ENCODE results near the gene FEZF2.

Gene FEZF2

GRCh38 chr3:62372621-62373041 lies 719 bp downstream of the FEZF2 start:
- no peak for DNase-seq

- no peak for DNase-seq
Measured at GRCh38 chr3:62371720-62372591, 1.4 kb downstream of the FEZF2 start.

- DNase-seq = no peak
Measured at GRCh38 chr3:62370858-62371719, 2.3 kb downstream of the FEZF2 start.

- DNase-seq = no peak
Measured at GRCh38 chr3:62370112-62370857, 3.1 kb downstream of the FEZF2 start.

- DNase-seq = no peak
Measured at GRCh38 chr3:62369476-62369743, 3.9 kb downstream of the FEZF2 start.

GRCh38 chr3:62368705-62369475 lies 4.5 kb downstream of the FEZF2 start:
- no peak for DNase-seq

GRCh38 chr3:62368290-62368704 lies 5.1 kb downstream of the FEZF2 start:
- no peak for DNase-seq

GRCh38 chr3:62367763-62368195 lies 5.6 kb downstream of the FEZF2 start:
- no peak for DNase-seq

GRCh38 chr3:62366126-62366484 lies 7.2 kb downstream of the FEZF2 start:
- no peak for DNase-seq

GRCh38 chr3:62365391-62366125 lies 7.8 kb downstream of the FEZF2 start:
- no peak for DNase-seq

GRCh38 chr3:62364191-62364590 lies 9.2 kb downstream of the FEZF2 start:
- no peak for DNase-seq

GRCh38 chr3:62363275-62363674 lies 10.1 kb downstream of the FEZF2 start:
- DNase-seq = no peak

- DNase-seq = no peak
Measured at GRCh38 chr3:62361824-62362223, 11.5 kb downstream of the FEZF2 start.

- DNase-seq = no peak
Measured at GRCh38 chr3:62361261-62361660, 12.1 kb downstream of the FEZF2 start.

- no peak for DNase-seq
Measured at GRCh38 chr3:62359531-62359930, 13.8 kb downstream of the FEZF2 start.

- no peak for DNase-seq
Measured at GRCh38 chr3:62356356-62356755, 17.0 kb downstream of the FEZF2 start.

- DNase-seq = no peak
Measured at GRCh38 chr3:62355703-62356102, 17.6 kb downstream of the FEZF2 start.

GRCh38 chr3:62343755-62344154 lies 29.6 kb downstream of the FEZF2 start:
- DNase-seq = no peak

GRCh38 chr3:62335196-62335595 lies 38.2 kb downstream of the FEZF2 start:
- no peak for DNase-seq

- no peak for DNase-seq
Measured at GRCh38 chr3:62332835-62333244, 40.5 kb downstream of the FEZF2 start.

- no peak for DNase-seq
Measured at GRCh38 chr3:62332017-62332416, 41.3 kb downstream of the FEZF2 start.

- DNase-seq = no peak
Measured at GRCh38 chr3:62329971-62330370, 43.4 kb downstream of the FEZF2 start.

All from activated CD4-positive, alpha-beta T cell treated with anti-CD3 and anti-CD28 coated beads, Interleukin-2, amount 50 U/mL, for 1 hour (primary cell).